Measurements from ENCODE around the gene DNMT3B. TPM values are rescaled to one million over a fixed set of nuclear protein-coding genes. Genes with fewer than 3 reads are reported as not detected.

The DNMT3B gene
- total RNA-seq, 6 donors from 2014 or later: 0.76 to 2.1 (median 1.7) TPM; not detected in 1

- TF ChIP-seq EP300 (IDR thresholded peaks at IDR 0.05) (no peak), CTCF (IDR thresholded peaks at IDR 0.05) (no peak), POLR2A (IDR thresholded peaks at IDR 0.05) (no peak), POLR2AphosphoS5 (IDR thresholded peaks at IDR 0.05) (no peak)
- ATAC-seq (ENCODE audit: low FRiP score in 2 of 2) (peak in 1 of 2 donors; percentile 85), DNase-seq (no peak)
- Histone ChIP-seq H3K4me3 (no peak overlapping the region), H3K9me3 (no peaks in the 10 kb centered on the region), H3K36me3 (no peaks in the 10 kb centered on the region), H3K4me1 (no peaks in the 10 kb centered on the region), H3K27ac (no peak overlapping the region), H3K27me3 (no peaks in the 10 kb centered on the region)
- 62 to 65% methylated on average over 10 of the region's 10 CpGs for WGBS, 2 donors
These were observed 9.5 kb upstream of the DNMT3B start for GRCh38 chr20:32752458-32753250.

- TF ChIP-seq EP300 (IDR thresholded peaks at IDR 0.05): no peak
- TF ChIP-seq POLR2AphosphoS5 (IDR thresholded peaks at IDR 0.05): no peak
- no peak for TF ChIP-seq CTCF (IDR thresholded peaks at IDR 0.05)
- no peak for TF ChIP-seq POLR2A (IDR thresholded peaks at IDR 0.05)
- WGBS, 2 donors: 87 to 91% methylated on average over 4 of the region's 4 CpGs
- H3K4me1 ChIP-seq: no peaks in the 10 kb centered on the region
- no peak for DNase-seq
- H3K9me3 ChIP-seq: no peaks in the 10 kb centered on the region
- no peak overlapping the region for H3K27ac ChIP-seq
- no peak overlapping the region for H3K4me3 ChIP-seq
- H3K27me3 ChIP-seq: no peaks in the 10 kb centered on the region
- H3K36me3 ChIP-seq: no peaks in the 10 kb centered on the region
- ATAC-seq (ENCODE audit: low FRiP score in 2 of 2): no peak
These were observed 8.5 kb upstream of the DNMT3B start for GRCh38 chr20:32753731-32754130.

- H3K27ac ChIP-seq: no peak overlapping the region
- H3K4me3 ChIP-seq: no peak overlapping the region
- no peaks in the 10 kb centered on the region for H3K36me3 ChIP-seq
- ATAC-seq (ENCODE audit: low FRiP score in 2 of 2) (no peak), DNase-seq (no peak)
- no peaks in the 10 kb centered on the region for H3K27me3 ChIP-seq
- WGBS, 2 donors: 66 to 72% methylated on average over 5 of the region's 5 CpGs
- H3K9me3 ChIP-seq: no peaks in the 10 kb centered on the region
- H3K4me1 ChIP-seq: peaks cover 0 to 2% (median 0%) of the 10 kb centered on the region in 4 donors
- TF ChIP-seq EP300 (IDR thresholded peaks at IDR 0.05) (no peak), POLR2AphosphoS5 (IDR thresholded peaks at IDR 0.05) (no peak), POLR2A (IDR thresholded peaks at IDR 0.05) (no peak), CTCF (IDR thresholded peaks at IDR 0.05) (no peak)
These were observed 6.0 kb upstream of the DNMT3B start for GRCh38 chr20:32756156-32756555.

GRCh38 chr20:32761417-32761830 is 761 bp upstream of the DNMT3B start:
- Histone ChIP-seq H3K4me3 (peak overlapping the region in 3 of 4 donors; percentile 86 to 92 (median 89)), H3K4me1 (peaks cover 13 to 32% (median 18%) of the 10 kb centered on the region in 4 donors), H3K27me3 (no peaks in the 10 kb centered on the region), H3K27ac (no peak overlapping the region), H3K36me3 (no peaks in the 10 kb centered on the region), H3K9me3 (no peaks in the 10 kb centered on the region)
- TF ChIP-seq CTCF (IDR thresholded peaks at IDR 0.05): no peak
- 35 to 41% methylated on average over 4 to 6 of the region's 6 CpGs for WGBS, 2 donors
- DNase-seq (no peak), ATAC-seq (ENCODE audit: low FRiP score in 2 of 2) (no peak)

- H3K27me3 ChIP-seq: no peaks in the 10 kb centered on the region
- ATAC-seq (ENCODE audit: low FRiP score in 2 of 2): peak in 1 of 2 donors; percentile 2
- H3K4me1 ChIP-seq: peaks cover 13 to 32% (median 18%) of the 10 kb centered on the region in 4 donors
- peak overlapping the region; percentile 51 to 92 (median 88) for H3K4me3 ChIP-seq
- DNase-seq: no peak
- H3K36me3 ChIP-seq: no peaks in the 10 kb centered on the region
- H3K27ac ChIP-seq: peak overlapping the region in 1 of 4 donors; percentile 67
- WGBS, 2 donors: 0 to 2% methylated on average over 18 to 24 of the region's 30 CpGs
- TF ChIP-seq CTCF (IDR thresholded peaks at IDR 0.05) (no peak), POLR2AphosphoS5 (IDR thresholded peaks at IDR 0.05) (no peak), EP300 (IDR thresholded peaks at IDR 0.05) (no peak), POLR2A (IDR thresholded peaks at IDR 0.05) (no peak)
- H3K9me3 ChIP-seq: no peaks in the 10 kb centered on the region
These were observed 593 bp downstream of the DNMT3B start for GRCh38 chr20:32762754-32763201.
